T-helper 1 cell treated with Interleukin-12 subunit alpha and Interleukin-12 subunit beta and Interleukin-4 antibody, amounts not matched to agents 30 μg/mL and 1 μg/mL, for 36 hours (primary cell): ENCODE results near the gene YJEFN3.

Experiments
- H3K27ac Mint-ChIP-seq: one replicate; pipeline ENCODE4 v1.8.0; 2021; ENCODE audit warnings: mild to moderate bottlenecking, mixed read lengths
- H3K27me3 Mint-ChIP-seq: one replicate; pipeline ENCODE4 v1.8.0; 2021; ENCODE audit warnings: low read depth, mixed read lengths
- H3K36me3 Mint-ChIP-seq: one replicate; pipeline ENCODE4 v1.8.0; 2021; ENCODE audit warnings: low read depth, mixed read lengths
- H3K4me1 Mint-ChIP-seq: one replicate; pipeline ENCODE4 v1.8.0; 2021; ENCODE audit warnings: low read depth, mixed read lengths
- H3K4me3 Mint-ChIP-seq: one replicate; pipeline ENCODE4 v1.8.0; 2021; ENCODE audit warnings: mild to moderate bottlenecking, moderate library complexity, mixed read lengths
- H3K9me3 Mint-ChIP-seq: one replicate; pipeline ENCODE4 v1.8.0; 2021; ENCODE audit warnings: mixed read lengths

Gene YJEFN3

GRCh38 chr19:19558636-19559035 lies 29.9 kb downstream of the YJEFN3 start:
- H3K36me3 Mint-ChIP-seq = peaks cover 29% of the 10 kb centered on the region
- no peak overlapping the region for H3K4me3 Mint-ChIP-seq
- H3K27me3 Mint-ChIP-seq = no peaks in the 10 kb centered on the region
- no peaks in the 10 kb centered on the region for H3K9me3 Mint-ChIP-seq
- peak overlapping the region; percentile 7 for H3K27ac Mint-ChIP-seq
- H3K4me1 Mint-ChIP-seq = peaks cover 9% of the 10 kb centered on the region

- Mint-ChIP-seq H3K4me1 (peaks cover 7% of the 10 kb centered on the region), H3K4me3 (no peak overlapping the region), H3K27me3 (no peaks in the 10 kb centered on the region), H3K27ac (peak overlapping the region; percentile 70), H3K36me3 (peaks cover 38% of the 10 kb centered on the region), H3K9me3 (no peaks in the 10 kb centered on the region)
These were observed 31.2 kb downstream of the YJEFN3 start for GRCh38 chr19:19559931-19560330.

GRCh38 chr19:19561946-19562664 lies 33.4 kb downstream of the YJEFN3 start:
- H3K27me3 Mint-ChIP-seq = no peaks in the 10 kb centered on the region
- H3K4me3 Mint-ChIP-seq = no peak overlapping the region
- no peaks in the 10 kb centered on the region for H3K9me3 Mint-ChIP-seq
- no peak overlapping the region for H3K27ac Mint-ChIP-seq
- peaks cover 47% of the 10 kb centered on the region for H3K36me3 Mint-ChIP-seq
- H3K4me1 Mint-ChIP-seq = peaks cover 7% of the 10 kb centered on the region

GRCh38 chr19:19562665-19563347 lies 34.1 kb downstream of the YJEFN3 start:
- H3K27ac Mint-ChIP-seq = peak overlapping the region; percentile 73
- H3K9me3 Mint-ChIP-seq = no peaks in the 10 kb centered on the region
- H3K4me1 Mint-ChIP-seq = peaks cover 7% of the 10 kb centered on the region
- H3K27me3 Mint-ChIP-seq = no peaks in the 10 kb centered on the region
- H3K36me3 Mint-ChIP-seq = peaks cover 51% of the 10 kb centered on the region
- H3K4me3 Mint-ChIP-seq = no peak overlapping the region

- peaks cover 52% of the 10 kb centered on the region for H3K36me3 Mint-ChIP-seq
These were observed 34.7 kb downstream of the YJEFN3 start for GRCh38 chr19:19563348-19563848.

GRCh38 chr19:19566306-19566705 lies 37.6 kb downstream of the YJEFN3 start:
- H3K27me3 Mint-ChIP-seq = no peaks in the 10 kb centered on the region
- H3K4me3 Mint-ChIP-seq = no peak overlapping the region
- peaks cover 62% of the 10 kb centered on the region for H3K36me3 Mint-ChIP-seq
- peaks cover 4% of the 10 kb centered on the region for H3K4me1 Mint-ChIP-seq
- H3K27ac Mint-ChIP-seq = no peak overlapping the region
- H3K9me3 Mint-ChIP-seq = no peaks in the 10 kb centered on the region

More at GRCh38 chr19:19563348-19563848, 34.7 kb downstream of the YJEFN3 start:
- Mint-ChIP-seq H3K4me3 (no peak overlapping the region), H3K27me3 (no peaks in the 10 kb centered on the region), H3K4me1 (peaks cover 7% of the 10 kb centered on the region), H3K27ac (no peak overlapping the region), H3K9me3 (no peaks in the 10 kb centered on the region)

- no peak overlapping the region for H3K27ac Mint-ChIP-seq
These were observed 38.7 kb downstream of the YJEFN3 start for GRCh38 chr19:19567391-19567790.

GRCh38 chr19:19568802-19569756 lies 40.4 kb downstream of the YJEFN3 start:
- H3K36me3 Mint-ChIP-seq = peaks cover 51% of the 10 kb centered on the region
- H3K9me3 Mint-ChIP-seq = no peaks in the 10 kb centered on the region
- no peak overlapping the region for H3K27ac Mint-ChIP-seq
- H3K4me1 Mint-ChIP-seq = peaks cover 2% of the 10 kb centered on the region
- H3K27me3 Mint-ChIP-seq = no peaks in the 10 kb centered on the region
- H3K4me3 Mint-ChIP-seq = no peak overlapping the region

More at GRCh38 chr19:19567391-19567790, 38.7 kb downstream of the YJEFN3 start:
- Mint-ChIP-seq H3K4me3 (no peak overlapping the region), H3K36me3 (peaks cover 52% of the 10 kb centered on the region), H3K27me3 (no peaks in the 10 kb centered on the region), H3K9me3 (no peaks in the 10 kb centered on the region), H3K4me1 (peaks cover 4% of the 10 kb centered on the region)

GRCh38 chr19:19570571-19570970 lies 41.9 kb downstream of the YJEFN3 start:
- no peak overlapping the region for H3K4me3 Mint-ChIP-seq
- peaks cover 44% of the 10 kb centered on the region for H3K36me3 Mint-ChIP-seq
- H3K27me3 Mint-ChIP-seq = no peaks in the 10 kb centered on the region
- H3K4me1 Mint-ChIP-seq = peaks cover 2% of the 10 kb centered on the region
- H3K27ac Mint-ChIP-seq = peak overlapping the region; percentile 36
- H3K9me3 Mint-ChIP-seq = no peaks in the 10 kb centered on the region

GRCh38 chr19:19571071-19571786 lies 42.5 kb downstream of the YJEFN3 start:
- peaks cover 4% of the 10 kb centered on the region for H3K4me1 Mint-ChIP-seq
- no peak overlapping the region for H3K4me3 Mint-ChIP-seq
- H3K9me3 Mint-ChIP-seq = no peaks in the 10 kb centered on the region
- no peaks in the 10 kb centered on the region for H3K27me3 Mint-ChIP-seq
- peaks cover 44% of the 10 kb centered on the region for H3K36me3 Mint-ChIP-seq
- no peak overlapping the region for H3K27ac Mint-ChIP-seq

GRCh38 chr19:19575411-19575810 lies 46.7 kb downstream of the YJEFN3 start:
- H3K27ac Mint-ChIP-seq = no peak overlapping the region

GRCh38 chr19:19578252-19578651 lies 49.5 kb downstream of the YJEFN3 start:
- Mint-ChIP-seq H3K9me3 (no peaks in the 10 kb centered on the region), H3K27ac (no peak overlapping the region), H3K36me3 (peaks cover 27% of the 10 kb centered on the region), H3K4me3 (no peak overlapping the region), H3K27me3 (no peaks in the 10 kb centered on the region), H3K4me1 (peaks cover 26% of the 10 kb centered on the region)

More at GRCh38 chr19:19575411-19575810, 46.7 kb downstream of the YJEFN3 start:
- Mint-ChIP-seq H3K36me3 (peaks cover 23% of the 10 kb centered on the region), H3K4me1 (peaks cover 11% of the 10 kb centered on the region), H3K4me3 (no peak overlapping the region), H3K27me3 (no peaks in the 10 kb centered on the region), H3K9me3 (no peaks in the 10 kb centered on the region)

GRCh38 chr19:19579533-19580361 lies 51.0 kb downstream of the YJEFN3 start:
- Mint-ChIP-seq H3K4me1 (peaks cover 33% of the 10 kb centered on the region), H3K9me3 (no peaks in the 10 kb centered on the region), H3K27ac (peak overlapping the region; percentile 31), H3K36me3 (peaks cover 25% of the 10 kb centered on the region), H3K4me3 (no peak overlapping the region), H3K27me3 (no peaks in the 10 kb centered on the region)
